A673 (cell line): ENCODE data around the gene OR10V1. TPM values are rescaled to one million over a fixed set of nuclear protein-coding genes. Genes with fewer than 3 reads are reported as not detected.

Experiments used
- BruUV-seq: library from RNA; stranded (reverse); fragments of 400-500 nt; replicated peaks from 2 replicates; lab custom pipeline; 2021; lab: Mats Ljungman, UMichigan
- CTCF ChIA-PET: fragments of 300-600 bp; sonication (Branson Sonifier 250); formaldehyde crosslinking; loops from one replicate; lab custom pipeline; 2022; ENCODE audit warnings: antibody characterized with exemption; lab: Charles Lee
- POLR2A ChIA-PET: fragments of 300-600 bp; sonication (Branson Sonifier 250); formaldehyde crosslinking; loops from one replicate; lab custom pipeline; 2022; ENCODE audit warnings: antibody characterized with exemption; ENCODE audit not compliant: low non-redundant PET; lab: Charles Lee
- DNase-seq: peaks from one replicate; pipeline ENCODE4 v3.0.0-alpha.2; 2015; ENCODE audit warnings: low spot score
- H3K27ac ChIP-seq: fragments of 200-600 bp; sonication (generic); 2 replicates; pipeline ENCODE4 v1.5.1; 2016; ENCODE audit warnings: mixed run types, low read depth, mild to moderate bottlenecking, mixed read lengths, antibody characterized with exemption, low read length; ENCODE audit not compliant: poor library complexity, severe bottlenecking
- H3K27me3 ChIP-seq: fragments of 200-600 bp; sonication (generic); replicated peaks from 2 replicates; pipeline ENCODE4 v1.6.1; 2017; ENCODE audit warnings: mixed run types, low read depth, mild to moderate bottlenecking, mixed read lengths, antibody characterized with exemption, low read length; ENCODE audit not compliant: insufficient read depth, poor library complexity
- H3K36me3 ChIP-seq: fragments of 200-600 bp; sonication (generic); 2 replicates; pipeline ENCODE4 v1.6.1; 2016; ENCODE audit warnings: mixed run types, mild to moderate bottlenecking, mixed read lengths, antibody characterized with exemption, low read length; ENCODE audit not compliant: insufficient read depth, poor library complexity, severe bottlenecking
- H3K4me1 ChIP-seq: fragments of 200-600 bp; sonication (generic); 2 replicates; pipeline ENCODE4 v1.6.1; 2017; ENCODE audit warnings: mixed run types, mild to moderate bottlenecking, mixed read lengths, antibody characterized with exemption, low read length; ENCODE audit not compliant: insufficient read depth, poor library complexity, severe bottlenecking
- H3K4me3 ChIP-seq: fragments of 200-600 bp; sonication (generic); 2 replicates; pipeline ENCODE4 v1.5.1; 2016; ENCODE audit warnings: low read depth, mixed run types, mild to moderate bottlenecking, mixed read lengths, low read length; ENCODE audit not compliant: poor library complexity, severe bottlenecking
- H3K9me3 ChIP-seq: fragments of 200-600 bp; sonication (generic); 2 replicates; pipeline ENCODE4 v1.6.1; 2016; ENCODE audit warnings: mixed run types, low read depth, mild to moderate bottlenecking, mixed read lengths, antibody characterized with exemption, low read length; ENCODE audit not compliant: poor library complexity, severe bottlenecking
- EZH2 ChIP-seq: fragments of 200-600 bp; sonication (generic); IDR thresholded peaks from 2 replicates; pipeline ENCODE4 v1.6.1; 2017; ENCODE audit warnings: borderline replicate concordance, low read depth, mild to moderate bottlenecking, mixed read lengths, antibody characterized with exemption, low read length; ENCODE audit not compliant: poor library complexity, severe bottlenecking
- intact Hi-C: fragments of 100-400 bp; cut with micrococcal nuclease; formaldehyde crosslinking; loops from one replicate; pipeline ENCODE4 v1.10.0; 2022; ENCODE audit not compliant: unreplicated experiment
- total RNA-seq: library from RNA; stranded (reverse); gene quantifications from 2 replicates; pipeline ENCODE4 v1.2.3, GENCODE V29; 2021
- TF ChIP-seq, protein P1 (sequence below): fragments of 300-800, 200-600 bp; sonication (generic); conservative IDR thresholded peaks from 2 replicates; pipeline ENCODE4 v1.5.1; 2017; ENCODE audit warnings: low read depth, mild to moderate bottlenecking, antibody characterized with exemption, low read length, moderate library complexity, mixed read lengths

Gene OR10V1
- total RNA-seq, 1 experiment from 2014 or later = not detected

DNA sequence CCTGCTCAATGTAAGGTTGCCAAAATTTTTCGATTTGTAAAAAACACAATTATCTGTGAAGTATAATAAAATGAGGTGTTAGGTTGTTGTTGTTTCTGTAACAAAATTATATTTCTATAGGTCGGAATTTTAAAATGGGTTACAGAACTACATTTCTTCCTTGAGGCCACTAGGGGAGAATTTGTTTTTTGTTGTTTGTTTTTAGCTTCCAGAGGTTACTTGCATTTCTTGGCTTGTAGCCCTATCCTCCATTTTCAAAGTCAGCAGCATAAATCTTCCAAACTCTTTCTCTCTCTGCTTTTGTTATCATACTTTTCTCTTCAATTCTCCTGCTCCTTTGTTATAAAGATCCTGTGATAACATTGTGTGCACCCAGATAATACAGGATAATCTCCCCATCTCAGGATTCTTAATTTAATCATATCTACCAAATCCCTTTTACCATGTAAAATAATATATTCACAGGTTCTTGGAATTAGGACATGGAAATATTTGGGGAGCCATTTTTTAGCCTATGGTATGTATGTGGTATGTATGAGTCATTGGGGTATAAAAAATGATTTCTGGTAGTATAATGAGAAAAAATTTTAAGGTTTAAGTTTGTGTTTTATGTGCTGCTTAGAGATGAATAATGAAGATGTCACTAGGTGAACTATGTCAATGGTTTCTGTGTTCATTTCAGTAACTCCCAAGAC lies 35.4 kb downstream of the OR10V1 start:
- Histone ChIP-seq H3K4me3 (no peak overlapping the region), H3K27ac (peak overlapping the region; percentile 20), H3K36me3 (no peaks in the 10 kb centered on the region), H3K27me3 (no peaks in the 10 kb centered on the region), H3K4me1 (peaks cover 13% of the 10 kb centered on the region), H3K9me3 (no peaks in the 10 kb centered on the region)
- CTCF ChIA-PET = interaction anchor here (1.4 kb wide), 1 partner anchor 141 kb away, joined by 5 read pairs; no protein-coding TSS in a partner anchor
- POLR2A ChIA-PET = interaction anchor here (0.7 kb wide), 1 partner anchor 73 kb away, joined by 3 read pairs; no protein-coding TSS in a partner anchor
- TF ChIP-seq EZH2 = no peak
- TF ChIP-seq, protein P1, sequence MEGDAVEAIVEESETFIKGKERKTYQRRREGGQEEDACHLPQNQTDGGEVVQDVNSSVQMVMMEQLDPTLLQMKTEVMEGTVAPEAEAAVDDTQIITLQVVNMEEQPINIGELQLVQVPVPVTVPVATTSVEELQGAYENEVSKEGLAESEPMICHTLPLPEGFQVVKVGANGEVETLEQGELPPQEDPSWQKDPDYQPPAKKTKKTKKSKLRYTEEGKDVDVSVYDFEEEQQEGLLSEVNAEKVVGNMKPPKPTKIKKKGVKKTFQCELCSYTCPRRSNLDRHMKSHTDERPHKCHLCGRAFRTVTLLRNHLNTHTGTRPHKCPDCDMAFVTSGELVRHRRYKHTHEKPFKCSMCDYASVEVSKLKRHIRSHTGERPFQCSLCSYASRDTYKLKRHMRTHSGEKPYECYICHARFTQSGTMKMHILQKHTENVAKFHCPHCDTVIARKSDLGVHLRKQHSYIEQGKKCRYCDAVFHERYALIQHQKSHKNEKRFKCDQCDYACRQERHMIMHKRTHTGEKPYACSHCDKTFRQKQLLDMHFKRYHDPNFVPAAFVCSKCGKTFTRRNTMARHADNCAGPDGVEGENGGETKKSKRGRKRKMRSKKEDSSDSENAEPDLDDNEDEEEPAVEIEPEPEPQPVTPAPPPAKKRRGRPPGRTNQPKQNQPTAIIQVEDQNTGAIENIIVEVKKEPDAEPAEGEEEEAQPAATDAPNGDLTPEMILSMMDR = peak; percentile 32; the same call in 1 of the 2 replicates
- BruUV-seq = no TSS peak
- intact Hi-C loops = no loop called here
- peak; percentile 43 for DNase-seq

DNA sequence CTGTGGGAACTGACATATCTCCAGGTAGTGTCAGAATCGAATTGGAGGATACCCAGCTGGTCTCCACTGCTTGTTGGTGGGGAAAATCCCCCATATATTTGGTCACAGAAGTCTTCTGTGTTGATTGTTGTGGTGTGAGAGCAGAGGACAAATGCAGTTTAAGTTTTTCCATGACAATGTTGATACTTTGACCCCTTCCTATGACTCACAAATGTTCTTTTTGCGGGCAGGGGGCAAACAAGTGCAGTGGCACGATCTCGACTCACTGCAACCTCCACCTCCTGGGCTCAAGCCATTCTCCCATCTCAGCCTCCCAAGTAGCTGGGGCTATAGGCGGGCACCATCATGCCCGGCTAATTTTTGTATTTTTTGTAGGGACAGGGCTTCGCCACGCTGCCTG lies 37.4 kb downstream of the OR10V1 start:
- intact Hi-C loops = no loop called here
- Histone ChIP-seq H3K4me3 (no peak overlapping the region), H3K27me3 (no peaks in the 10 kb centered on the region), H3K27ac (no peak overlapping the region), H3K9me3 (no peaks in the 10 kb centered on the region), H3K4me1 (peaks cover 13% of the 10 kb centered on the region), H3K36me3 (no peaks in the 10 kb centered on the region)
- no TSS peak for BruUV-seq
- CTCF ChIA-PET = no interaction called here
- POLR2A ChIA-PET = no interaction called here
- TF ChIP-seq, protein P1 = no peak
- TF ChIP-seq EZH2 = no peak
- no peak for DNase-seq

DNA sequence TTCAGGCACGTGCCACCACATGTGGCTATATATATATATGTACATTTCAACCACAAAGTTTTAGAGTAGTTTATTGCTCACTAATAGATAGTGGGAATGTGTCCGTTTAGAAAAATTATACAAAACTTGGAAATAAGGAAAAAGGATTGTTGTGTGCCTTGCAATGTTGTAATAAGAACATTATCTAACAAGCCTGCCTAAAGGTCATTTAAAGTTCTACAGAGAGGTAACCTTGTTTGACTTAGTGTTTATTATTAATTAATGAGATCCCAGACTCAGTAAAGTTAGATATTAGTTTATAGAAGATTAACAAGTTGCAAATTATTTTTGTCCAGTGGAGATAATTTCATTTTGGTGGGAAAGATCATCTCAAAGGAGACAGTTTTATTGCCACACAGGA lies 39.4 kb downstream of the OR10V1 start:
- no peak overlapping the region for H3K4me3 ChIP-seq
- POLR2A ChIA-PET = no interaction called here
- no peak overlapping the region for H3K27ac ChIP-seq
- no peaks in the 10 kb centered on the region for H3K9me3 ChIP-seq
- intact Hi-C loops = no loop called here
- H3K36me3 ChIP-seq = no peaks in the 10 kb centered on the region
- no TSS peak for BruUV-seq
- no peak for DNase-seq
- H3K4me1 ChIP-seq = peaks cover 20% of the 10 kb centered on the region
- TF ChIP-seq EZH2 = no peak
- TF ChIP-seq, protein P1 = no peak
- no peaks in the 10 kb centered on the region for H3K27me3 ChIP-seq
- CTCF ChIA-PET = no interaction called here
